ENCODE results near the gene SLX1A. TPM values are rescaled to one million over a fixed set of nuclear protein-coding genes. Genes with fewer than 3 reads are reported as not detected.

SLX1A gene
- total RNA-seq, 1 donor from 2014 or later: 11.0 TPM

DNA sequence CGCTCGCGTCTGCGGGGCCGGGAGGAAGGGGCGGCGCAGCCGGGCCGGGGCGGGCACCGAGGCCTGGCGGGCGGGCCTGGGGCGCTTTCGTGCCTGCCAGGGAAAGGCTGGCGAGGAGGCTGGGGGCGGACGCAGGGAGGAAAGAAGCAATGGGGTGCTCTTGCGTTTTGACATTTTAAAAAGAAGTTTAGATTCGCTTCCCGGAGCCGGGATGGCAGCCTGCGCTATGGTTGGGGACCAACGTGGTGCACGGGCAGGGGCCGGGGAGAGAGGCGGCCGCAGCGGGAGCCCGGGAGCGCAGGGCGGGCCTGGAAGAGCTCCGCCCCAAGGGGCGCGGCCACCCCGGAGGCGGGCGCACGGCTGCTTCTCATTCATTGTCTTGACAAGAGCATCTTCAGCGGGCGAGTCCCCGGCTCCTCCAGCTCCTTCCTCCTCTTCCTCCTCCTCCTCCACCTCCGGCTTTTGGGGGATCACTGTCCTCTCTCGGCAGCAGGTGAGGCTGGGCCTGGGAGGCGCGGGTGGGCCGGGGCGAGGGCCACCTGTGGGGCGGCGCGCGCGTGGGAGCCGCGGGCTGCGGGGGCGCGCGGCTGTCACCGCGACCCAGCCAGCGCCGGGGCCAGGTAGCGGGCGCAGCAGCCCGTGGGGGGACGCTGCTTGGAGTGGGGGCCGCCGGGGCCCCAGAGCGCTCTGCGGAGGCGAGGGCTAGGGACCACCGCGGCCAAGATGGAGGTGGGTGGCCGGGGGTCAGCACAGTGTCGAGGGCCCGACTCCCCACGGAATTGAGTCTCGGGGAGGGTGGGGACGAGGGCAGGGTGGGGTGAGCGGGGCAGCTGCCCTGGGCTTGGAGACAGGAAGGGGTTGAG, 10.2 kb upstream of the SLX1A start, which contains the start of gene CORO1A:
TSS of gene CORO1A (plus strand) at position 370 of the 863 bp plus-strand sequence. CDS start 1,608 bp downstream, outside the sequence.
- H3K27me3 ChIP-seq (ENCODE audit: control insufficient read depth in 3 of 3, insufficient read depth in 3 of 3, low read length in 3 of 3): no peaks in the 10 kb centered on the region
- H3K4me3 ChIP-seq (ENCODE audit: low read length in 3 of 3): peak within 1 kb of the TSS; percentile 62 to 72 (median 65)
- peaks cover 5 to 26% (median 17%) of the 10 kb centered on the region in 3 donors for H3K4me1 ChIP-seq (ENCODE audit: control insufficient read depth in 3 of 3, insufficient read depth in 3 of 3, low read length in 3 of 3)
- H3K9ac ChIP-seq (ENCODE audit: low read depth in 1 of 3, low read length in 3 of 3): peak within 1 kb of the TSS; percentile 33 to 81 (median 53)
- H3K36me3 ChIP-seq (ENCODE audit: control insufficient read depth in 3 of 3, insufficient read depth in 3 of 3, low read length in 3 of 3): no peaks in the 10 kb centered on the region
- no peak within 1 kb of the TSS for H3K27ac ChIP-seq (ENCODE audit: low read depth, low read length)
- no peaks in the 10 kb centered on the region for H3K9me3 ChIP-seq (ENCODE audit: control insufficient read depth in 3 of 3, low read length in 3 of 3)

DNA sequence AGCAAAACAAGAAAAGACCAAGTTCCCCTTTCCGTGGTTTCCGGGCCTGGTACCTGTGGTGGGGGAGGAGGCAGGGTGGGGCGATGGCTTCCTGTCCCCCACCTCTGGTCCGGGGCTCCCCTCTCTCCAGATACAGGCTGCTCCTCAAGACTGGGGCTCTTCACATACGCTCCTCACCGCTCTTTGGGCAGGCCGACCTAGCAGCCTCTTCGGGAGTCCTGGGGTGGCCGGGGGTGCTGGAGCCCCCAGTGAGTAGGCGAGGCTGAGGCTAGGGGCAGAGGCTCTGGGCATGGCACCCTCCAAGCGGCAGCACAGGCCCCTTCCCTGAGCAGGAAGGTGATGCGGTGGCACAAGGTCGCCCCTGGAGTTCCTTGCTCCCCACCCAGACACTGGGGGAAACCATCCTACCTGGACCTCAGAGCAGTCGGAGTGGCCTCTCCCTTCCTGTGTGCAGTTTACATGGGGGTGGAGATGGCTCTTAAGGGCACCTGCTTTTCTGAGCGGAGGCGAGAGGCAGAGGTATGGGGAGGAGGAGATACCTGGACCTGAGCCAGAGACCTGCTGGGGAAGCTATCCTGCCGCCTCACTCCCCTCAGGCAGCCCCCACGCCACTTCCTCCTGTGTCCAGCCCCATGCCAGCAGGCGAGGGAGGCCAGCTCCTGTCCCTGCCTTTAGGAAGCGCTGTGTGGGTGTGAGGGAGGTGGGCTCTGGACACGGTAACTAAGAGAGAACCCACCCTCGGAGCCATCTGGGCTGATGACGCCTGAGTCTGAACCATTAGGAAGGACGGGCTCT, 9.4 kb upstream of the SLX1A start:
- no peaks in the 10 kb centered on the region for H3K9me3 ChIP-seq (ENCODE audit: control insufficient read depth in 3 of 3, low read length in 3 of 3)
- H3K9ac ChIP-seq (ENCODE audit: low read depth in 1 of 3, low read length in 3 of 3): peak overlapping the region in 1 of 3 donors; percentile 25
- peaks cover 5 to 26% (median 17%) of the 10 kb centered on the region in 3 donors for H3K4me1 ChIP-seq (ENCODE audit: control insufficient read depth in 3 of 3, insufficient read depth in 3 of 3, low read length in 3 of 3)
- H3K4me3 ChIP-seq (ENCODE audit: low read length in 3 of 3): peak overlapping the region in 2 of 3 donors; percentile 35 to 65
- H3K36me3 ChIP-seq (ENCODE audit: control insufficient read depth in 3 of 3, insufficient read depth in 3 of 3, low read length in 3 of 3): no peaks in the 10 kb centered on the region
- H3K27me3 ChIP-seq (ENCODE audit: control insufficient read depth in 3 of 3, insufficient read depth in 3 of 3, low read length in 3 of 3): no peaks in the 10 kb centered on the region
- no peak overlapping the region for H3K27ac ChIP-seq (ENCODE audit: low read depth, low read length)

DNA sequence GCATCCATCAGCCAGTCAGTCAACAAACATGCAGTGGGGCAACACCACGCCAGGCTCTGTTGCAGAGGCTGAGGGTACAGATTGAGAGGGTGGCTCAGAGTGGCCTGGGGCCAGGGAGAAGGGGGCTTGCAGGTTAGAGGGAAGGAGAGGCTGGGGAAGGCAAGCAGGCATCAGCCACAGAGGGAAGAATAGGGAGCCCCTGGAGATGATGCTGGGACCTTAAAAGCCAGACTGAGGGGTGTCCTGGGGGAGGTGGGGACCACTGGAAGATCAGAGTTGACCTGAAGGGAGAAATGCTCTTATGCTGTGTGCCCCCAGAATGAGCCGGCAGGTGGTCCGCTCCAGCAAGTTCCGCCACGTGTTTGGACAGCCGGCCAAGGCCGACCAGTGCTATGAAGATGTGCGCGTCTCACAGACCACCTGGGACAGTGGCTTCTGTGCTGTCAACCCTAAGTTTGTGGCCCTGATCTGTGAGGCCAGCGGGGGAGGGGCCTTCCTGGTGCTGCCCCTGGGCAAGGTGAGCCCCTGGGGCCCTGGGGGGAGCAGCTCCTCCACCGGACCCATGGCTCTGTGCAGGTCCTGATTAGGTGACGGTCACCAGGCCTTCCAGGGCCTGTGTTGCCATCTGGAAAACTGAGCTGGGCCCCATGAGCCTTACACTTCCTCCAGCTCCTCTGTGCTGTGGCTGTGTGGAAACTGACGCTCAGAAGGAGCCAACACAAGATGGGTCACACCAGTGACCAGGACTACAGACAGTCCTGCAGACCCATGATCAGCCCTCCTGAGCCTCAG, 8.6 kb upstream of the SLX1A start:
- Histone ChIP-seq H3K4me3 (ENCODE audit: low read length in 3 of 3) (peak overlapping the region in 2 of 3 donors; percentile 35 to 65), H3K27ac (ENCODE audit: low read depth, low read length) (peak overlapping the region; percentile 7), H3K9ac (ENCODE audit: low read depth in 1 of 3, low read length in 3 of 3) (no peak overlapping the region), H3K4me1 (ENCODE audit: control insufficient read depth in 3 of 3, insufficient read depth in 3 of 3, low read length in 3 of 3) (peaks cover 5 to 26% (median 17%) of the 10 kb centered on the region in 3 donors), H3K36me3 (ENCODE audit: control insufficient read depth in 3 of 3, insufficient read depth in 3 of 3, low read length in 3 of 3) (no peaks in the 10 kb centered on the region), H3K27me3 (ENCODE audit: control insufficient read depth in 3 of 3, insufficient read depth in 3 of 3, low read length in 3 of 3) (no peaks in the 10 kb centered on the region), H3K9me3 (ENCODE audit: control insufficient read depth in 3 of 3, low read length in 3 of 3) (no peaks in the 10 kb centered on the region)

DNA sequence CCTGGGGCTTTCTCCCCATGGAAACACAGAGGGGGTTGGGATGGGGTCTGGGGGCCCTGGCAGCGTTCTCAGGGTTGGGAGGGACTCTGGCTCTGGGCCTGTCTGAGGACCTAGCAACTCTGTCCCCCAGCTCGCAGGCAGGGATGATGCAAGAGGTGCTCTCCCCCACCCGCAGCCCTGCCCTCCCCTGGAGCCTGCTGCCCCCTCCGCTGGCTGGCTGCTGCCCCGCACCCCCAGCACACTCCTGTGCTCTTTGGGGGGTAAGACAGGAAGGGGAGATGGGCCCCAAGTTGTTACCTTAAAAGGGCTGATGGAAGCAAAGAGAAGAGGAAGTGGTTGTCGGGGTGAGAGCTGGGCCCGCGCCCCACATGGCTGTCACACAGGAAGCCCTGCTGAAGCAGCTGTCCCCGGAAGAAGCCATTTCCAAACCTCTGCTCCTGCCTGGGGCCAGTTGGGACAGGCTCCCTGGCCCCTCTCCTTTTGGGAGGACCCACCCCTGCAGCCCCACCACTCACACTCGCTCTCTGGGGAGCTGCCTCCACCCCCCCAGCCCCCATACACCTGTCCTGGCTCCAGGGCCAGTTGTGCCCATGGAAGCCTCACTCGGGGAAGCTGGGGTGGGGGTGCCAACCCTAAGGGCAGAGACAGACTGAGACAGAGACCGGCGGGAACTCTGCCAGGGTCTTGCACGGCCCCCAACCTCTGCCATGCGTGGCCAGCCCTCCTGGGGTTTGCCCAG, 7.8 kb upstream of the SLX1A start:
- Histone ChIP-seq H3K4me3 (ENCODE audit: low read length in 3 of 3) (no peak overlapping the region), H3K4me1 (ENCODE audit: control insufficient read depth in 3 of 3, insufficient read depth in 3 of 3, low read length in 3 of 3) (peaks cover 5 to 26% (median 17%) of the 10 kb centered on the region in 3 donors)

DNA sequence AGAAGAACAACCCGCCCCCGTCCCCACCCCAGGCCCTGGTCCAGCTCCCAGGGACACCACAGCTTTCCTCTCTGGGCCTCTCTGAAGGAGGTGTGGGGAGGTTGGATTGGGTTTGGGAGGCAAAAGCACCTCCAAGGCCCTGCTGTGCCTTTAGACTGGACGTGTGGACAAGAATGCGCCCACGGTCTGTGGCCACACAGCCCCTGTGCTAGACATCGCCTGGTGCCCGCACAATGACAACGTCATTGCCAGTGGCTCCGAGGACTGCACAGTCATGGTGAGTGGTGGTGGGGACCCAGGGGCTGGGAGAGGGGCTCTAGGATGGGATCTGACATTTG, 7.3 kb upstream of the SLX1A start:
- no peaks in the 10 kb centered on the region for H3K9me3 ChIP-seq (ENCODE audit: control insufficient read depth in 3 of 3, low read length in 3 of 3)
- H3K27ac ChIP-seq (ENCODE audit: low read depth, low read length): no peak overlapping the region
- H3K9ac ChIP-seq (ENCODE audit: low read depth in 1 of 3, low read length in 3 of 3): no peak overlapping the region
- H3K4me3 ChIP-seq (ENCODE audit: low read length in 3 of 3): no peak overlapping the region
- no peaks in the 10 kb centered on the region for H3K36me3 ChIP-seq (ENCODE audit: control insufficient read depth in 3 of 3, insufficient read depth in 3 of 3, low read length in 3 of 3)
- H3K4me1 ChIP-seq (ENCODE audit: control insufficient read depth in 3 of 3, insufficient read depth in 3 of 3, low read length in 3 of 3): peaks cover 5 to 26% (median 17%) of the 10 kb centered on the region in 3 donors
- no peaks in the 10 kb centered on the region for H3K27me3 ChIP-seq (ENCODE audit: control insufficient read depth in 3 of 3, insufficient read depth in 3 of 3, low read length in 3 of 3)

More for the DNA sequence above, 7.8 kb upstream of the SLX1A start:
- Histone ChIP-seq H3K36me3 (ENCODE audit: control insufficient read depth in 3 of 3, insufficient read depth in 3 of 3, low read length in 3 of 3) (no peaks in the 10 kb centered on the region), H3K9ac (ENCODE audit: low read depth in 1 of 3, low read length in 3 of 3) (no peak overlapping the region), H3K9me3 (ENCODE audit: control insufficient read depth in 3 of 3, low read length in 3 of 3) (no peaks in the 10 kb centered on the region), H3K27ac (ENCODE audit: low read depth, low read length) (peak overlapping the region; percentile 7), H3K27me3 (ENCODE audit: control insufficient read depth in 3 of 3, insufficient read depth in 3 of 3, low read length in 3 of 3) (no peaks in the 10 kb centered on the region)

DNA sequence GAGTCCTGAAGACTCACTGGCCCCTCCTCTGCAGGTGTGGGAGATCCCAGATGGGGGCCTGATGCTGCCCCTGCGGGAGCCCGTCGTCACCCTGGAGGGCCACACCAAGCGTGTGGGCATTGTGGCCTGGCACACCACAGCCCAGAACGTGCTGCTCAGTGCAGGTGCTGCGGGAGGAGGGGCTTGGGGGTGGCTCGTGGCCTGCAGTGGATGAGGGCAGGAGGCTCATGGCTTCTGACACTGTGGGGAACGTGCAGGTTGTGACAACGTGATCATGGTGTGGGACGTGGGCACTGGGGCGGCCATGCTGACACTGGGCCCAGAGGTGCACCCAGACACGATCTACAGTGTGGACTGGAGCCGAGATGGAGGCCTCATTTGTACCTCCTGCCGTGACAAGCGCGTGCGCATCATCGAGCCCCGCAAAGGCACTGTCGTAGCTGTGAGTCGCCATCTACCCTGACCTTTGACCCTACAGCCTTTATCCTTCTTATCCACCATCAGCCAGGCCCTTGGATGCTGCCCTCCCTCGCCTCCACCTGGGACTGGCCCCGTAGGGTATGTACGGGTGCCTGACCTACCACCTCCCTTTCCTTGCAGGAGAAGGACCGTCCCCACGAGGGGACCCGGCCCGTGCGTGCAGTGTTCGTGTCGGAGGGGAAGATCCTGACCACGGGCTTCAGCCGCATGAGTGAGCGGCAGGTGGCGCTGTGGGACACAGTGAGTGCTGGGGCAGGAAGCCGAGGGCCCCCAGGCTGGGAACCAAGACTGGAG, 6.7 kb upstream of the SLX1A start:
- Histone ChIP-seq H3K4me3 (ENCODE audit: low read length in 3 of 3) (no peak overlapping the region), H3K36me3 (ENCODE audit: control insufficient read depth in 3 of 3, insufficient read depth in 3 of 3, low read length in 3 of 3) (no peaks in the 10 kb centered on the region), H3K9ac (ENCODE audit: low read depth in 1 of 3, low read length in 3 of 3) (peak overlapping the region in 1 of 3 donors; percentile 33), H3K9me3 (ENCODE audit: control insufficient read depth in 3 of 3, low read length in 3 of 3) (no peaks in the 10 kb centered on the region), H3K4me1 (ENCODE audit: control insufficient read depth in 3 of 3, insufficient read depth in 3 of 3, low read length in 3 of 3) (peaks cover 5 to 26% (median 17%) of the 10 kb centered on the region in 3 donors), H3K27me3 (ENCODE audit: control insufficient read depth in 3 of 3, insufficient read depth in 3 of 3, low read length in 3 of 3) (no peaks in the 10 kb centered on the region), H3K27ac (ENCODE audit: low read depth, low read length) (no peak overlapping the region)

DNA sequence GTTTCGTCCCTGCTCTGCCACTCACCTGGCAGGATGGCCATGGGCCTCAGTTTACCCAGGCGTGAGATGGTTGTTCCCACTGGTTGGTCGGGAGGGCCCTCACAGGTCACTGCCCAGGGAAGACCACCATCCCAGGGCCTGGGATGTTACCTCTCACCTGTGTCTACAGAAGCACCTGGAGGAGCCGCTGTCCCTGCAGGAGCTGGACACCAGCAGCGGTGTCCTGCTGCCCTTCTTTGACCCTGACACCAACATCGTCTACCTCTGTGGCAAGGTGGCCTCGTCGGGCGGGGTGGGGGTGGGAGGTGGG, 6.2 kb upstream of the SLX1A start:
- H3K27ac ChIP-seq (ENCODE audit: low read depth, low read length): no peak overlapping the region
- H3K9ac ChIP-seq (ENCODE audit: low read depth in 1 of 3, low read length in 3 of 3): peak overlapping the region in 1 of 3 donors; percentile 33
- no peak overlapping the region for H3K4me3 ChIP-seq (ENCODE audit: low read length in 3 of 3)
- H3K4me1 ChIP-seq (ENCODE audit: control insufficient read depth in 3 of 3, insufficient read depth in 3 of 3, low read length in 3 of 3): peaks cover 5 to 26% (median 17%) of the 10 kb centered on the region in 3 donors
- H3K27me3 ChIP-seq (ENCODE audit: control insufficient read depth in 3 of 3, insufficient read depth in 3 of 3, low read length in 3 of 3): no peaks in the 10 kb centered on the region
- no peaks in the 10 kb centered on the region for H3K9me3 ChIP-seq (ENCODE audit: control insufficient read depth in 3 of 3, low read length in 3 of 3)
- no peaks in the 10 kb centered on the region for H3K36me3 ChIP-seq (ENCODE audit: control insufficient read depth in 3 of 3, insufficient read depth in 3 of 3, low read length in 3 of 3)

DNA sequence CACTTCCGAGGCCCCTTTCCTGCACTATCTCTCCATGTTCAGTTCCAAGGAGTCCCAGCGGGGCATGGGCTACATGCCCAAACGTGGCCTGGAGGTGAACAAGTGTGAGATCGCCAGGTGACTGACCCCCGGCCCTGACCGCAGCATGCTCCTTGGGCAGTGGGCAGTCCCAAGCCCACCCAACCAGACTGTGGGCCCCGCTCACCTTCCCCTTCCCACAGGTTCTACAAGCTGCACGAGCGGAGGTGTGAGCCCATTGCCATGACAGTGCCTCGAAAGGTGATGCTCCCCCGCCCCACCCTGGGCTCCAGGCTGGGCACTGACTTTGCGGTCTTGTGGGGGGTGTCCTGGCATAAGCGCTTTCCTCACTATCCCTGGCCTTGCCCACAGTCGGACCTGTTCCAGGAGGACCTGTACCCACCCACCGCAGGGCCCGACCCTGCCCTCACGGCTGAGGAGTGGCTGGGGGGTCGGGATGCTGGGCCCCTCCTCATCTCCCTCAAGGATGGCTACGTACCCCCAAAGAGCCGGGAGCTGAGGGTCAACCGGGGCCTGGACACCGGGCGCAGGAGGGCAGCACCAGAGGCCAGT, 5.6 kb upstream of the SLX1A start:
- H3K27ac ChIP-seq (ENCODE audit: low read depth, low read length): no peak overlapping the region

More for the DNA sequence above, 5.6 kb upstream of the SLX1A start:
- Histone ChIP-seq H3K27me3 (ENCODE audit: control insufficient read depth in 3 of 3, insufficient read depth in 3 of 3, low read length in 3 of 3) (no peaks in the 10 kb centered on the region), H3K9me3 (ENCODE audit: control insufficient read depth in 3 of 3, low read length in 3 of 3) (no peaks in the 10 kb centered on the region), H3K4me1 (ENCODE audit: control insufficient read depth in 3 of 3, insufficient read depth in 3 of 3, low read length in 3 of 3) (peaks cover 5 to 23% (median 14%) of the 10 kb centered on the region in 3 donors), H3K36me3 (ENCODE audit: control insufficient read depth in 3 of 3, insufficient read depth in 3 of 3, low read length in 3 of 3) (no peaks in the 10 kb centered on the region), H3K9ac (ENCODE audit: low read depth in 1 of 3, low read length in 3 of 3) (no peak overlapping the region), H3K4me3 (ENCODE audit: low read length in 3 of 3) (no peak overlapping the region)
